GM18505 (cell line): ENCODE data around the gene CUL1.

Experiments
- ATAC-seq: cut with Tn5 transposase; IDR thresholded peaks from one replicate; pipeline ENCODE4 v1.9.1; 2021; ENCODE audit not compliant: unreplicated experiment
- POLR2A ChIP-seq: IDR thresholded peaks from 4 replicates; pipeline ENCODE4 v1.6.1; 2011; ENCODE audit warnings: borderline replicate concordance; ENCODE audit not compliant: insufficient read depth, insufficient read length; ENCODE audit errors: extremely low read depth

Gene CUL1

GRCh38 chr7:148821422-148821821 lies 122.7 kb downstream of the CUL1 start:
- no peak for ATAC-seq
- TF ChIP-seq POLR2A: no peak

DNA sequence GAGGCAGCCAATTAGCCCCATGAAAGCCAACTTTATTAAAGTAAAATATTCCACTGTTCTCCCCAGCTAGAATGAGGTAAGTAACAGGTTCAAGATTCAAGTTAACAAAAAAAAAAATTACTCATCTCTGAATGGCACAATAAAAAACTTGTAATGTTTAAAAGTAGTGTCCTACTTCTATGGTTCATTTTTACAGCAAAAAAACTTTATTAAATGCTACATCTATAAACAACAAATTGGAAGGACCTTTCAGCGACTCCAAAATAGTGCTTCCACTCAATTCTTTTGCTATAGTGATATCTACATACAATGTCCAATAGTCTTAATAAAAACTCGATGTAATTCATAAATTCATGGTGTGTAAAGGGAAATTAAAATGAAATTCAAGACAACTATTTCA lies 126.2 kb downstream of the CUL1 start:
- ATAC-seq: no peak

DNA sequence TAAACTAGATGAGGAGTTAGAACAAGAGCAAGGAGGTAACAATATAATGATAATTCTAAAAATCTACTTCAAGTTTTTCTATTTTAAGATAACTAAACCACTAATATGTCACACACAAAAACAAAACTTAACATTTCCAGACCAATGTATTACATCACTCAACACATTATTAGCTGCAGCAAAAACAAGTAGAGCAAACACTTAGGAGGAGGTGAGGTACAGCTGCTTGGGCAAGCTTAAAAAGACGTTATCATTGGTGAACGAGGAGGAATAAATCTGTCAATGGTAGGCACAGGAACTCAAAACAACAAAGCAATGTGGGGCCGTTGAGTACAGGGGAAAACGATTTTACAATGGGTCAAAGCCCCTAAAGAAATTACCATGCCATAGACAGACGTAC lies 126.6 kb downstream of the CUL1 start:
- no peak for TF ChIP-seq POLR2A

More for the DNA sequence above, 126.2 kb downstream of the CUL1 start:
- TF ChIP-seq POLR2A: no peak

GRCh38 chr7:148828965-148829364 lies 130.3 kb downstream of the CUL1 start:
- no peak for ATAC-seq
- TF ChIP-seq POLR2A: no peak

More for the DNA sequence above, 126.6 kb downstream of the CUL1 start:
- ATAC-seq: no peak

DNA sequence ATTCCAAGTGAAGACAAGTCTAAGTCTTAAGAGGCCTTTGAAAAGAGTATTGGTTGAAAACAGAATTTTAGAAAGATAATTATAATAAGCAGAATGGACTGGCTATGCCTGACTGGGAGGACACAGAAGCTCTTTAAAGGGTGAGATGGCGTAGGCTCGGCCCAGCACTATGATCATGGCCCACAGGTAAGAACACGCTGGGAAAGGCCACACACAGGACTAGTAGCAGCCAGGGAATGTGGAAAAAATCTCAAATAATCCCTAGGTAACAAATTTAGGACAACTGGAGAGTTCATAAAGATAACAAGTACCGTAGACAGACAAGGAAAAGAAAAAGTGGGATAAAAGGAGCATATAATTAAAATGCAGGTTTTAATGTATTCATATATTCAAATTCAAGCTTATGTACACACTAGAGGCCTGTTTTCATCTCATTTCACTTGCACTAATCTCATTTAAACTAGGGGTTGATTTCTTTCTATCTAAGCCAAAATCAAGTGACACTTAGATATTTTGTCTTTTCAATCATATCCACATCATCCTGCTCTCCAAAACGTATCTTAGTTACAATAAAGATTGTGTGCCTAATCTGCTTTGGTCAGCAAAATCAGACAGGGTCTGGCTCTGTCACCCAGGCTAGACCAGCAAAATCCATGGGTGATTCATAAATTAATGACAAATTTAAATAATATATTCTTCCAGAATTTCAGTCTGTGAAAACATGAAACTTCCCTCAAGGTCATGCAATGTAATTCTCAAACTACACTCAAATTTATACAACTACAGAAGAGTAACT lies 132.4 kb downstream of the CUL1 start:
- ATAC-seq: no peak
- TF ChIP-seq POLR2A: no peak

DNA sequence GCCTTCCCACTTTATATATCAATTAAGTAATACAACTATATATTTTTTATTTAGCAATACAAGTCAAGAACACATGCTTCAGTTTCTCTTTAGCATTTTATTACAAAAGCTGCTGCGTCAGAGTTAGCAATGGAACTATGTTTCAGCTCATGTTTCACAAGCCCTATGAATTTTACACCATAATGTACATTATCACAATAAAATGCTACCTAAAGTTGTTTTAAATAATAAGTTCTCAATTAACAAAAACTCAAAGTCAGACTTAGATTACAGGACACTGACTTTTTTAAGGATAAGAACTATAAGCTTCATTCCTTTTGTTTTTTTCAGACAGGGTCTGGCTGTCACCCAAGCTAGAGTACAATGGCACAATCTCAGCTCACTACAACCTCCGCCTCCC lies 133.1 kb downstream of the CUL1 start:
- TF ChIP-seq POLR2A: no peak
- ATAC-seq: no peak

GRCh38 chr7:148834605-148835004 lies 135.9 kb downstream of the CUL1 start:
- ATAC-seq: no peak
- TF ChIP-seq POLR2A: no peak

DNA sequence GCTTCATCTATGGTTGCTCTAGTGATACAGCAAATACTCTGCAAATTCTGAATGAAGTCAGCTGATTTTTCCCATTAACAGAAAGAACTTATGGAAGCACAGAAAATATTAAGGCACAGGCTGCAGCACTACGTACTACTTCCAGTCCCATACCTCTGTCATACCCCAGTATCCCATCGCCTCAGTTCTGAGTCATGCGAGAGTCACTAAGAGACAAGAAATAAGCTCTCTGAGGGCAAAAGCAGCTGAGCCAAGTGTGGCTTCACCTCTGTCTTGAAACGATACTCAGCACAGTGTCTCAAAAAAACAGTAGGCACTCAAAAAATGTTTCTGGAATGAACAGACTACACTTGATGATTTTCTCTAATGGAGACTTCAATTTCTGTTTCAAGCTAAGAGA lies 137.2 kb downstream of the CUL1 start:
- ATAC-seq: no peak
- TF ChIP-seq POLR2A: no peak

GRCh38 chr7:148838905-148839304 lies 140.2 kb downstream of the CUL1 start:
- ATAC-seq: no peak
- TF ChIP-seq POLR2A: no peak

DNA sequence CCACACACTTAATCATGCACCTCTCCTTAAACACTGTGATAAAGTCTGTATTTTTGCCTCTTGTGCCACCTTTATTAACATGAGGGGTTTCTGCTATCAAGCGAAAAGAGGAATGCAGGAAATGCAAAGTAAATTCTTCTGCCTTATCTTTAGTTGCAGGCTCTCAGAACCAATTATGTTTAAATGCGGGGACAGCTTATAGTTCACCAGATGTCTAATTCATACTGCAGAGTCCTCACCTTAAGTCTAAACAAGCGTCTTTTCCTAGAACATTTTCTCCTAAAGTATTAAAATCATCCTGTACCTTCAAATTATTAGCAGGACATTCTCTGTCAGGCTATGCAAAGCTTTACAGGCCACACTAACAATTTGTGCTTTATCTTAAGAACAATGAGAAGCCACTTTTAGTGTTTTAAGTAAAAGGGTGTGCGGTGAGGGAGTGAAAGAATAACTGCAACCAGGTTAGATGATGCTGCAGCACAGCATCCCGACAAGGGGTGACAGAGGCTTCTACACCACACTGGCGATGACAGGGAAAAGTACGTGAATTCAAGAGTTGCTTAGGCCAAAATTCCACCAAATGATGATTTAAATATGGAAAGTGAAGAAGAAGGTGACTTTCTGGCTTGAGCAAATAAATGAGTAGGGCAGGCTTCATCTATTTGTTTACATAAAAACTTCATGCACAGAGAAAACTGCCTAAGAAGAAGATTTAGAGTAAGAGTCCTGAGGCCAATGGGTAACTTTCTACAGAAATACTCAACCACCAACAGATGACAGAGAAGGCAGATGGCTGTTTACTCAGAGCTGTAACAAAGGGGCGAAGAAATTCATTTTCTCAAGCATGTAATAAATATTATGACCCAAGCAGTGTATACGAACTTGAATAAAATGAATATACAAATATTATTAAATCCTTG lies 149.4 kb downstream of the CUL1 start:
- ATAC-seq: no peak
- TF ChIP-seq POLR2A: no peak

GRCh38 chr7:148849393-148850098 lies 150.8 kb downstream of the CUL1 start:
- no peak for ATAC-seq
- TF ChIP-seq POLR2A: no peak

GRCh38 chr7:148850564-148850963 lies 151.9 kb downstream of the CUL1 start:
- TF ChIP-seq POLR2A: no peak

More at GRCh38 chr7:148850564-148850963, 151.9 kb downstream of the CUL1 start:
- ATAC-seq: no peak
